GM21529 (cell line): Measurements from ENCODE around the gene RIN2.

Experiments
- ATAC-seq: cut with Tn5 transposase; IDR thresholded peaks from one replicate; pipeline ENCODE4 v1.9.1; 2021; ENCODE audit not compliant: unreplicated experiment

RIN2 gene

GRCh38 chr20:19758133-19758500 is at the start of gene RIN2:
Gene RIN2, plus strand, starts transcription at chr20:19758258. Its CDS starts 131,344 bp downstream, at chr20:19889602.
- no peak for ATAC-seq

- ATAC-seq, result no peak
Measured at GRCh38 chr20:19709635-19710335, 48.3 kb upstream of the RIN2 start.

GRCh38 chr20:19710336-19711120 is 47.5 kb upstream of the RIN2 start:
- ATAC-seq, result no peak

DNA sequence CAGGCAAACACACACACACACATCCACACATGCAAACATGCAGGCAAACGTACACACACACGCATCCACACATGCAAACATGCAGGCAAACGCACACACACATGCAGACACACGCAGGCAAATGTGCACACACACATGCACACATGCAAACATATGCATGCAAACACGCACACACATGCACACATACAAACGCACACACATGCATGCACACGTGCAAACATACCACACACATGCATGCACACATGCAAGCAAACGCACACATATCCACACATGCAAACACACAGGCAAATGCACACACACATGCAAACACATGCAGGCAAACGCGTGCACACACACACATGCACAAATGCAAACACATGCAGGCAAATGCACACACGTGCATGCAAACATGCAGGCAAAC is 46.9 kb upstream of the RIN2 start:
- no peak for ATAC-seq

DNA sequence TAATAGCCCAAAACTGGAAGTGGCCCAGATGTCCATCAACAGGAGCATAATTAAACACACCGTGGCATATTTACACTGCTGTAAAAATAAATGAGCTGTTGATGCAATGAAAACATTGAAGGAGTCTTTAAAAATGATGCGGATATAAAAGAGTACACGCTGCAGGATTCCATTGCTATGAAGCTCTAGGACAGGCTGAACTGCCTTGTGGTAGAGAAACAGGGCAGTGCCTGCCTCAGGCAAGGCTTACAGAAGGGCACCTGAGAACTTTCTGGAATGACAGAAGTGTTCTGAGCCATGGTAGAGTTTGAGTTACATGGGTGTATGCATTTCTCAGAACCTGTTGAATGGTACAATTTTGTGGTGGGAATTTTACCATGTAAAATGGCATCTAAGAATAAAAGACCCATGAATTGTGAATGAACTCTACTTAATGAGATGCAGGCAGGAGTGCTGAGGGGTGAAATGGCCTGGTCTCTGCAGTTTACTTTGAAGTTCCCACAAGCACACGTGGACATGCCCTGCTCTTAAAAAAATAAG is 45.3 kb upstream of the RIN2 start:
- ATAC-seq, result no peak

DNA sequence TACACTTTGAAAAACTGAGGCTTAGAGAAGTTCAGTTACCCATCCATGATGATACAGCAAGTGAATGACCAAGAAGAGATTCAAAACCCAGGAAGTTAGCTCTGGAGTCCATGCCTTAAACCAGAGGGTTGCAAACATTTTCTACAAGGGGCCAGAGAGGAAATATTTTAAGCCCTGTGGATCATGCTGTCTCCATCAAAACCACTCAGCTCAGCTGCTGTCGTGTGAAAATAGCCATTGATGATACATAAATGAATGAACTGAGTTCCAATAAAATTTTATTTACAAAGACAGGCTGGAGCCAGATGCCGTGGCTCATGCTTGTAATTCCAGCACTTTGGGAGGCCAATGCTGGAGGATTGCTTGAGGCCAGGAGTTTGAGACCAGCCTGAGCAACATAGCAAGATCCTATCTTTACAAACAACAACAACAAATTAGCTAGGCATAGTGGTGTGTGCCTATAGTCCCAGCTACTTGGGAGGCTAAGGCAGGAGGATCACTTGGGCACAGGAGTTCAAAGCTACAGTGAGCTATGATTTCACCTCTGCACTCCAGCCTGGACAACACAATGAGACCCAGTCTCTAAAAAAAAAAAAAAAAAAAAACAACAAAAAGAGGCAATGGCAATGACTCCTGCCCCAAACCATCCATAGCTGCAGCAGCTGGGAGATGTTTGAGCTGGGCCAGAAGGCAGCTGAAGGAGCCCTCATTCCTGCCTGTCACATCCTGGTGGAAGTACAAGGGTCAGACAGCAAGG is 44.1 kb upstream of the RIN2 start:
- ATAC-seq, result no peak

DNA sequence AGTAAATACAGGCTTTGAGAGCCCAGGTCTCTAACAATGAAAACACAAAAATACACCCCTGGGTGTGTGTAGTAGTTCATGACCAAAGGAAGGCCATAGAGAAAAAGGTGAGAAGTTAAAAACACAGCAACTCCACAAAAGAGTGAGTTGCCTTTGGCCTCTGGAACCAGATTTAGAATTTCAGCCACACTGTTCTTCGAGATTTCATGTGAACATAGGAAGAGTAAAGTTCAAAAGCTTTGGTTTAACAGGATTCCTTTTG is 43.5 kb upstream of the RIN2 start:
- no peak for ATAC-seq

DNA sequence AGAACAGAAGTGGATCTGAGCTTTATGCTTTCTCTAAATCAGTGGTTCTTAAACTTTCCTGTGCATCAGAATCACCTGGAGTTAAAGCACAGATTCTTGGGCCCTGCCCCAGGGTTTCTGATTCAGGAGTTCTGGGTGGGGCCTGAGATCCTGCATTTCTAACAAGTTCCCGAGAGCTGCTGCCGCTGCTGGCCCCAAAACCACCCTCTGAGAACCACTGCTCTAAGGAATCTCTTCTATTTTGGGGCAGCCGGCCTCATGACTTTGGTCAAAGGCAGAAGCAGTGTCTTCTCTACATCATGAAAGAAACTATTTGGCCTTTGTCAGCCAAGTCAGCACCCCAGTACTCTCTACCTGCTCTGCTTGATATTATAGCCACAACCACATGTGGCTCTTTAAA is 42.1 kb upstream of the RIN2 start:
- no peak for ATAC-seq

GRCh38 chr20:19718880-19719279 is 39.2 kb upstream of the RIN2 start:
- no peak for ATAC-seq

DNA sequence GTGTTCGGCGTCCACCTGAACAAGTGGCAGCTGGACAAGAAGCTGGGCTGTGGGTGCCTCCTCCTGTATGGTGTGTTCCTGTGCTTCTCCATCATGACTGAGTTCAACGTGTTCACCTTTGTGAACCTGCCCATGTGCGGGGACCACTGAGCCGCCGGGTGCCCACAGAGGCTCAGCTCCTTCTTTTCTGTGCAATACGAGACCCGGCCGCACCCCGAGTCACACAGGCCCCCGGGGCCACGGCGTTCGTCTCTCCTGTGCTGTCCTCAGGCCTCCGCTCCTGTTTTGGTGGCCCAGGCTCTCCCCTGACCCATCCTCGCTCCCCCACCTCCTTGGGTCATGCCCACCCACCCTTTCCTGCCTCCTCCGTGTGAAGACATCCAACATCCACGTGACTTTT is 37.1 kb upstream of the RIN2 start:
- no peak for ATAC-seq

GRCh38 chr20:19723051-19723450 is 35.0 kb upstream of the RIN2 start:
- ATAC-seq, result no peak

- ATAC-seq, result no peak
Measured at GRCh38 chr20:19723813-19724430, 34.1 kb upstream of the RIN2 start.

DNA sequence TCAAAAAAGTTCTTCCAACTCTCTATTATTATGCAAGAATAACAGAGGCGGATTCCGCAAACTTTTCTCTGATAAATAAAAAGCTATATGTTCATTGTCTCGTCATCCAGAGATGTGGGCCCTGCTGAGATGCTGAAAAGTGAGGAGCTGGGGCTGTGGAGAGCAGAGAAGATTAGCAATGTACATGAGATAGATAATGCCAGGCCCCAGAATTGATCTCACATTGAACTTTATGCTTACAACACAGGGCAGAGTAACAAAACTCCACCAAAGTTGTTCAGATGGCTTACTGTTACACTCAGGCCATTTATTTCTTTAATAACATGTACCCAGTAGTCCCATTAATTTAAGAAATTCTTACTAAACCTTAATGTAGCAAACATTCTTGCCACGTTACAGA is 32.7 kb upstream of the RIN2 start:
- no peak for ATAC-seq

DNA sequence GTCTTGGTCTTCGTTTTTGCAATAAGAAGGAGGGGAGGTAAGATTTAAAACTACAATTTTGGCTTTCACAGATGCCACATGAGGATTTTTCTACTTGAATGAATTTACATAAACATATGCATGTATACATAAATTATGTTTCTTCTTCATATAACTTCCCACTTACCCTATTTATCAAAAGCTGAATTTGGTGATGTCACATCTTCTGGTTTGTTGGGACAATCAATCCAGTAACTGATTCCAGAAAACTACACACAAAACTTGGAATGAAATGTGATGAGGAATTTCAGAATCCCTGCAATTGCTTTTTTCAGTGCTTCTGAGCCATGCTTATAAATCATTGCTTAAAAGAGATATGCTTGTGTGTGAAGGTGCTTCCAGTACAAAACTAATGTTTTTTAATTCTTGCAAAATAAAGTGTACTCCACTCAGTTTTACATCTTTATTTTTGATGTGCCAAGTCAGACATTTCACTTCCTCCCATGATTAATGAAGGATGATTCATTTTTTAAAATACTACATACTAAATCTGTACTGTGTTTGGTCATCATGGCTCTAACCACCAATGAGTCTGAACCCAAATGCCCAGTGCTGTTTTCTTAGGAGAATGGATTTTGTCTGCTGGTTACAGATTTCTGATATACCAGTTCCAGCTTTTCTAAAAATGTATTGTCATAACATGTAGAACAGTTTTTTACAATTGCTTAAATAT is 32.1 kb upstream of the RIN2 start:
- no peak for ATAC-seq

DNA sequence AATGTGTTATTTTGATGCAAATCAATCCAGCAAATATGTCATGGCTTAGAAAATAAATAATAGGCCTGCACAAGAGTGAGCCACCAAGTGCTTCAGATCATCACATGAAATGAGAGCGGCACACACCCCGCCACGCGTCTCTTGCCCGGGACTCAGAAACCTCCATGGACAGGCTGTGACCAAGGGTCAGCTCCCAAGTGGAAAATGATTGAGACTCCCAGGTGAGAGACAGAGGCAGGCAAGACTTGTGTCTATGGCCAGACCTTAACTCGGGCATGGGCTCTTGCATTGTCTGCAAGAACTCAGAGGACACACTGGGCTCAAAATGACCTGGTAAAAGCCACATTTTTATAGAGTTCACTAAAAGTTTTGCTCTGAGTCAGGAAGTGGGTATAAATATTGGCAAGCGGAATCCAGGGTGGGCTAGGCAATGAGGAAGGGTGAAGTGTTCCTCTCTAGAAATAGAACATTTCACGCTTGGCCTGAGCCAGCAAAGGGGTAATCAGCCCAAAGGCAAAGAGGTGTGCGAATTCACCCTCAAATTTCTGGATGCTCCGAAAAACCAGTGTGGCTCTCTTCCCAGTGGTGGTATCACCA is 30.7 kb upstream of the RIN2 start:
- no peak for ATAC-seq

DNA sequence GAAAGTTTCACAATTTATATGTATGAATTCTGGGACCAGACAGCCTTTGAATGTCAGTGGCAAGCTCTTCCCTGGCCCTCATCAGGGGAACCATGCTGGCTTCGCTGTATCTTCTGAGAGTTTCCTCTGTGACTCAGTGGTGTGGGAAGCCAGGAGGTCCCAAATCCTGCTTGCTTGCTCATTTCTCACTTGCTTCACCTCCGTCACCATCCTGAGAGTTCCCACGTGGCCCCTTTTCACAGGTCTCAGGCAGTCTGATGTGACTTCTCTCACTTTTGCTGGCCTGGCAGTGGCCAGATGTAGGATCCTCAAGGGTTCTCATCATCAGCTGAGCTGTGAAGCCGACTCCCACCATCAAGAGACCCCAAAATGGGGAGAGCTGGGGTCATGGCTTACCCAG is 28.4 kb upstream of the RIN2 start:
- no peak for ATAC-seq

DNA sequence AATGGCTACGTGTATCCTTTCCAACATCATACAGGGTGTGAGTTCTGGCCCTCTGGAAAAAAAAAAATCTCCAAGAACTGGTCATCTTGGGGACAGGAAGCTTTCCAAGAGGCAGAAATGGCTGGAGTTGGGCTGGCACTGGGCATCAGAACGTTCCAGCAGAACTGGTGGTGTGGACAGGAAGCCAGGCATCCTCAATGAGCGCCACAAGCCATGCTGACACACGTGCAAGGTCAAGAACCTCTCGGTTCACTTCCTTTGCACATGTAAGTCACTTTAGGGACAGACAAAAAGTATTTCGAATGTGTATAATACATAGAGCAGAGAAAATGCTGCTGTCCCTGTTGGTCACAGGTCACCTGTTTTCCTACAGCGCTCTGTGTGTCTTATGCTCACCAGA is 27.4 kb upstream of the RIN2 start:
- no peak for ATAC-seq

GRCh38 chr20:19734811-19735210 is 23.2 kb upstream of the RIN2 start:
- no peak for ATAC-seq

DNA sequence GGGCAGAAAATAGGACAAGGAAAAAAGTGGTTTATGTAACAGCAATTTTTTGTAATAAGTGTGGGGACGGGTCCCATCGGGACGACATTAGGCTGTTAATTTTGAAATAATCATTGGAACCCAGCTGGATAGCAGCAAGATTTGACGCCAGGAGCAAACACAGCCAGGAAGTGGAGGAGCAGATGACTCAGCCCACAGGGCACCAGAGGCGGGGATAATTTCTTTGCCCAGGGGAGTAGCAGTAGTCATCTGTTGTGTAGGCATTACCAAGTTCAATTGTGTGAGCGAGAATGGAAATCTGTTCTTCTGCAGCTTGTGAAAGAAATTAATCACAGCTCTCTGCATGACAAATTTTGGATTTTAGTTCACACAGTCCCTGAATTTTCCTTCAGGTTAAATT is 22.6 kb upstream of the RIN2 start:
- ATAC-seq, result no peak

DNA sequence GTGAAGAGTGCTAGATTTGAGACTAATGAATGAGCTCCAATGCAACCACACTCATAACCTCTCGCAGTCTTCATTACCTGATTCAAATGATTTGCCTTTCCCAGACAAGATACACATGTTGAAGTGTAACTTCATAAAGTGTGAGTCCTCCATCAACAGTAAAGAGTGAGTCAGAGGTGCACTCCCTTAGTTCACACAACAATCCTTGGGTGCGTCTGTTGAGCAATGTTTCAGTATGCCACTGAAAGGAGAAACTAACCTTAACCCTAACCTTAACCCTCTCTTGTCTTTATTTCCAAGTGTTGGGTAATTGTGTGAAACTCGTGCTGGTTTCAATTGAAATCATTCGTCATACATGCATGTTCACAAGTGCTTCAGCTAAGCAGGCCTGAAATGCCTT is 21.0 kb upstream of the RIN2 start:
- no peak for ATAC-seq

GRCh38 chr20:19738951-19739350 is 19.1 kb upstream of the RIN2 start:
- no peak for ATAC-seq
